Transverse colon (tissue), 3 donors: ENCODE results near the gene CST1.
"Not testable (repeated sequence)": the region's sequence is repeated elsewhere in the genome, so short reads cannot be mapped to it uniquely, and the experiment has no call there.

Experiments
- POLR2A ChIP-seq: fragments of 450-650 bp; IDR thresholded peaks from one replicate; pipeline ENCODE4 v1.6.1; 2016; ENCODE audit warnings: antibody characterized with exemption, mild to moderate bottlenecking, moderate library complexity
- POLR2AphosphoS5 ChIP-seq, 3 donors: sonication (generic); formaldehyde crosslinking; IDR thresholded peaks; one replicate each; pipeline ENCODE4 v1.6.1; 2016; ENCODE audit warnings: antibody characterized with exemption in 3 of 3

DNA sequence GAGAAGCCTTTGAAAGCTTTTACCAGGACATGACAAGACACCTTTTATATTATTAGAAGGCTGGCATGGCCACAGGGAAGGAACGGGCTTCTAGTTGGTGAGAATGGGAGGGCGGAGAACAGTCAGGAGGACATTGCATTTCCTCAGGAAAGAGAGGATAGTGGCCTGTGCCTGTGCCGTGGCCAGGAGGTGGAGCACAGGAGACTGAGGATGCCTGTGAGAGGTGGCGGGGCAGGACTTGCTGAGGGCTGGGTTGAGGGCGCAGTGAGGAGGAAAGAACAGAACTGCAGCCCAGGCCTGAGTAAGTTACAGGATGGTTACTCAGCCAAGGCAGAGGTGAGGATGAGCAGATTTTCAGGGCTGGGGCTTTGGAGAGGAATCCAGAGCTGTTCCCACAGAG is 27.9 kb downstream of the CST1 start:
- TF ChIP-seq POLR2AphosphoS5 (IDR thresholded peaks at IDR 0.05); POLR2A: not testable (repeated sequence)
